ENCODE data around the gene NCAM1.
"Not testable (repeated sequence)": the region's sequence is repeated elsewhere in the genome, so short reads cannot be mapped to it uniquely, and the experiment has no call there.

The NCAM1 gene

DNA sequence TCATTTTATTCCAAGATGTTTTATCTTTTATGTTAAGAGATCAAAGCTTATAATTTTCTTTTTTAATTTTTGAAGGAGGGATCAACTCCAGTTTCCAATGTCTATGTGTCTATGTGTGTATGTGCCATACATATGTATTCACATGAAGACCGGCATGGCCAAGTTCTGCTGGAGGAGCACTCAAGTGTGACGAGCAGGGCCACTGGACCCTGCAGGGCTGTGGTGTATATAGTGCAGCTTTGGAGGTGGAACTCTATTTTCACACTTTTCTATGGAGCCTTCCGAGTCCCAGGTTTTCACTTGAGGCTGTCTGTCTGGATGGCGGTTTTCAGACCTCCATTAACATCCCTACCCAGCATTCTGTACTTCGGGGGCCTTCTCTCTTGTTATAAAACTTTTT lies 316.7 kb downstream of the NCAM1 start:
- no peak for DNase-seq (ENCODE audit: low read depth)

DNA sequence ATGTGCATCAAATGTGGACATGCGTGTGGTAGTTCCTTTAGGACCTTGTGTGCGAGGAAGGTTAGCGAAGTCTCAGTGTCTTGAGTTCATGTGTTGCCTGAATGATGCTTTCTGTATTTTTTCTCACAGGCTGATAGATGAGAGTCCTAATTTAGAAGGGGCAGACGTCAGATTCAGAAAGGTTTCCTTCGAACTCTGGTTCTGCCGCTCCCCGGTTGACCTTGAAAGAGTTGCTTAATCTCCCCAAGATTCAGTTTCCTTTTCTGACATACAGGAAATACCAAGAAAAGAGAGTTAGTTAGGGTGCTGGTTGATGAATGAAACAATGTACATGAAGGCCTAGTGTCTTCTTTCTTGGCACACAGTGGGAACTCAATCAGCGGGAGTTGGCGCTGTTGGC lies 317.3 kb downstream of the NCAM1 start:
- no peak for DNase-seq (ENCODE audit: low read depth)

DNA sequence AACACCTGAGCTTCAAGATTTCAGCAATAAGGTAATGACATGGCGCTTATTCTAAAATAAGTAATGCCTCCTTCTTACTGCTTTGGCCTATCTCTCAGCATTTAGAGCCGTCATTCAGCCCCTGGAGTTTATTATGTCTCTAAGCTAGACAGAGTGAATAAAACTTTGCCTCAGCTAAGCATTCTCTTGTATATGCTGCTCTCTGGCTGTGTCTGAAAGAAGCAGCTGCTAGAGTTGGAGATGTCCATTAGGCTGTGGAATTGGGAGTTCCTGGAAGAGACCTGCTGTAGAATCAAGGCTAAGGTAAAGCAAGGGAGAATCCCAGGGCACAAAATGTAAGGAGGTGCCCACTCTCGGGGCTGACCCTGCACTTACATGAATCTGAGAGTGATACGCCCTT lies 317.7 kb downstream of the NCAM1 start:
- DNase-seq (ENCODE audit: low read depth), result no peak

DNA sequence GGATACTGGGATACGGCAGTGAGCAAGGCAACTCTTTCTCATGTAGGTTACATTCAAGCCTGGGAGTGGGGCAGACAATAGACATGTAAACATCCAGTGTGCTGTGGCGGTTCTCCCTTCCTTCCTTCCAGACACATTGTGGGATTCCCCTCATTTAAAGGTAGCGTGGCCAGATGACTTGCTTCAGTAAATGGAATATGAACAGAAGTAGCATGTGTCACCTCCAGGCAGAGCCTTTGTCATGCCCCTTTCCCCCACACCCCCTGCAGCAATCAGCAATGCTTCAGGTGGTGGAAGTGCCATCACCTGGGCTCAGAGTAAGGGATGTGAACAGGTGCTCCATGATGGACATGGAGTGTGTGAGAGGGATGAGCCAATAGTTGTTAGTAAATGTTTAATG lies 318.4 kb downstream of the NCAM1 start:
- no peak for DNase-seq (ENCODE audit: low read depth)

DNA sequence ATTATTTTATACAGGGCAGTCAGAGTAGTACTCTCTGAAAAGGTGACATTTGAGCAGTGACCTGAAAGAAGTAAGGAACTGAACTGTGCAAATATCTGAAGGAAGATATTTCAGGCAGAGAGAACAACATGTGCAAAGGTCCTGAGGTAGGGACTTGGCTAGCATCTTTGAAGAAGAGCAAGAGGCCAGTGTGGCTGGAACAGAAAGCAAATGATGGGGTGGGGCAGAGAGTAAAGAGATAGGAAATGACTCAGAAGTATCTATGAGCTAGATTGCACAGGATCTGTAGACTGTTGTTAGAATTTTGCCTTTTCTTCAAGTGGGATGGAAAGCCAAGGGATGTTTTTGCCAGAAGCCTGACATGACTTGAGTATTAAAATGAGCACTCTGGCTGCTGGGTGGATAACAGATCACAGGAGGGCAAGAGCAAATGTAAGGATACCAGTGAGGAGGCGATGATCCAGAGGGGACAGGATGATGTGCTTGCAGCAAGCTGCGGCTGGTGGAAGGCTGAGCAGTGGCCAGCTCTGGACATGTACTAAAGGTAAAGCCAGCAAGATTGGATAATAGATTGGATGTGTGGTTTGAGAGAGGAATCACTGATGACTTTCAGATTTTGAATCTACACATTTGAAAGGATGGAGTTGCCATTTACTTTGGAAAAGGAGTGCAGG lies 320.0 kb downstream of the NCAM1 start:
- no peak for DNase-seq (ENCODE audit: low read depth)

DNA sequence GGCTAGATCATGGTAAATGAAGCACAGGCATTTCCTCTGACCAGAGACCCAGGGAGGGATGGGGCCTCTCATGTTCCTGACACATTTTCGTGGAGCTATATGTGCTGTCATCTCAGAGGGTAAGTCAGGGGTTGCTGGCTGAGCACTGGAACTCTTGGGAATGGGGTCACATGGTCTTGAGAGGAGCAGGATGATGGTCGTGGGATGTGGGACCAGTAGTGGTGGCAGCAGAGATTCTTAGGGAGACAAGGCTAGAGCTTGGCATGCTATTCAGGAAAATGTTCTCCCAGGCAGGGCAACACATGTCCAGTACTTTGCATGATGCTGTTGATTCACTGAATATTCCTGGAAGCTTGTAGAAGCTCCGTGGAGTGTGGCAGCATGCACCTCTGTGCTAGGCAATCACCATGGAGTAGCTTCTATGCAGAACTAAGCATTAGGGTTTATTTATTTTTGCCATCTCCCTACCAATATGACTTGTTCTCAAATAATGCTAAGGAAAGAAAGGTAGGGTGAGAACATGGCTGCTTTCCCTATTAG lies 321.7 kb downstream of the NCAM1 start:
- no peak for DNase-seq (ENCODE audit: low read depth)

DNA sequence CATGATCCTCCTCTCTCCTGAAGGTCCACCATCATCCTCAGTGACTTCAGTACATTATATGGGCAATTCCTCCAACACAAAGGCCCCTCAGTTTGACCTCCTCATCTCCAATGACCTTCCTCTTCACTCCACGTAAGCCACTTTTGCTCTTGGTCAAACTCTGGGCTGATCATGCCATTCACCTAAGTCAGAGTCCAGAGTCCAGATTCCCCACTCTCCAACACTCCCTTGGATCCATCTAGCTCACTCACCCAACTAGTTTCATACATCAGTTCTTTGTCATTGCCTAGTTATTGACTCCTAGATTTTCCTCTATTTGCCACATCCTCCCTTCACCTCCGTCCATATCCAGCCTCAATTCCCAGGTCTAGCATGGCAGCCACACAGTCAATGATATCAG lies 322.7 kb downstream of the NCAM1 start:
- no peak for DNase-seq (ENCODE audit: low read depth)

DNA sequence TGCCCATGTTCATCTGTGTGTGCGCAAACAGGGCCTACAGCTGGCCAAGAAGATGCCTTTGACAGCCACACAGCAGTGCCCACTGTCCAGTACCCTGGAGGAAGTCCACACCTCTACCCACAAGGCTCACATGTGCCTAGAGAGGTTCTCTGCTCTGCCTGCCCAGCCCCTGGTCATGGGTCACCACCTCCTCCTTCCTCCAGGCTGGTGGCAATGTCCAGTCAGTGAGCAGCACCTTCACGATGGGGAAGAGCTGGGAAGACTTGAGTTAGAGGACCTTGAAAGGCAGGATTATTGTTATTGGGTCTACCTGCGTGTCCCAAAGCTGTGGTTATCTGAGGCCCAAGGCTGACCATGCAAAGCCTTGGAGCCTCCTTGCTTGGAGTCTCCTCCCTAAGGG lies 324.8 kb downstream of the NCAM1 start:
- DNase-seq (ENCODE audit: low read depth), result no peak

DNA sequence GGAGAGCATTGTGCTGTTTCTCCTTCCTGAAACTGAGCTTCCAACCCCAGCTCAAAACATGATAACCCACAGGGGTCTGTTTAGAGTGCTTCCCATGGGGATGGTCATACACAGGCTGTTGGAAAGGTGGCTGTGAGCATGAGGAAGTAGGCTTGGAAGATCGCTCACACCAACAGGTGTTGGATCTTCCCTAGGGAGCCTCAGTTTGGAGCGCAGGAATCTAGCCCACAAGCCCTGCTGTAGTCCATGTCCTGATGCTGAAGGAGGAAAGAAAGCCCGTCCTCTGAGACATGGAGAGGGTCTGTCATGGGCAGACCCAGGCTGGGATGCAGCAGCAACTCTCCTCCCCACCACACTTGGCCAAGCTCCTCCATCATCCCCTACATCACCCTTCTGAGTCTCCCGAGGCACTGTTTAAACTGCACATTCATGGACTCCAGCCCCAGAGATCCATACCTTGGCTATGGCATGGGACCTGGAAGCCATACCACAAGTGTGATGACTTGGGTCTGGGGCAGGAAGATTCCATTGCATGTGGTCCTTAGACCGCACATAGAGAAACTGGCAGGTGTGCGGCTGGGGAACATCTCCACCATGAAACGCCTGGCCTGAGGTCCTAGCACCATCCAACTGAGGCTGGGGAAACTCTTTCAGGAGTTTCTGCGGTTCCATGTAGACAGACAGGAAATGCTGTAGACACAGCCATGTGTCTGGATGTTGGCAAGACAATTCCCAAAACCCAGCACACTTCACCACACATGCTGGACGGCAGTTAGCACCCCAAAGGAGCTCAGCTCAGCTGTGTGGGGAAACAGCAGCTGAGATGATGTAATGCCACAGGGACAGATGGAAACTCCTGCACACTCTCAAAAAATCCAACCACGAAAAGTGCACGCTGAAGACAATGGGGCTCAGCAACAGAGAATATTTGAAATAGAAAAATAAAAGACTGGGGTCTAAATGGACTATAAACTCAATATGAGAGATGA lies 325.6 kb downstream of the NCAM1 start:
- no peak for DNase-seq (ENCODE audit: low read depth)

DNA sequence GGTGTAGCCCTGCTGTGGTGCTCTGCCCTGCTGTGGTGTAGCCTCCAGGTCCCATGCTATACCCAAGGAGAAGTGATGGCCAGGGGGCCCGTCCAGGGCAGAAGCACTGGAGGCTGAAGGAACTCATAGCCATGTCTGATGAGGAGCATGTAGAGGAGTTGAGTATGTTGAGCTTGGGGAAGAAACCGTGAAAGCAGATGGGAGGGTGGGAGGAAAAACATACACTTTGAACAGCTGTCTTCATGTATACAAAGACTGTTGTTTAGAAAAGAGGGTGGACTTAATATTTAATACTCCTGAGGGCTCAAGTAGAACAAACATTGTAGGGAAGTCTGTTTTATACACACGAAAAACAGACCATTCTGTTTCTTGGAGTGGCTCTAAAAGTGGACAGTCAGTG lies 326.6 kb downstream of the NCAM1 start:
- DNase-seq (ENCODE audit: low read depth), result no peak

DNA sequence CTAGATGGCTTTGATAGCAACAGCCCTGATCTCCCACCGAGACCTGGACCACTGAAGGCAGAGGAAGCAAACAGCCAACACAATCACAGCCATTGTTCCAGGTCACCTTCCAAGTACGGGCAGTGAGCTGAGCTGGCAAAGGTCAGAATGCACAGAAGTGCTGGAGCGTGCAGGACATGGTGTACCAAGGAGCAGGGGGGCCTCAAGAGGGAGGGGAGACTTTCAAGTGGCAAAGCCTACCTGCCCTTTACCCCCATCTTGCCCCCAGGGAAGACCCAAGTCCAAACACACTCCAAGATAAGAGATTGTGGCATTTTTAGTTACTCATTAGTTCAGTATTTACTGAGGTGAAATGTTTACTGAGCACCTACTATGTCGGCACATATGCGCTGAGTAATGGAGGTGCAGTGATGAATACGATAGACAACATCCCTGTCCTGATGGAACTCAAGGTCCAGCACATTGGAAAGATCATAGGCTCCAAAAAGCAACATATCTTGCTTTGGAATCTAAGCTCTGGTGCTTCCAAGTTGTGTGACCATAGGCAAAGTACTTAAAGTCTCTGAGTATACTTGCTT lies 327.2 kb downstream of the NCAM1 start:
- DNase-seq (ENCODE audit: low read depth), result no peak

DNA sequence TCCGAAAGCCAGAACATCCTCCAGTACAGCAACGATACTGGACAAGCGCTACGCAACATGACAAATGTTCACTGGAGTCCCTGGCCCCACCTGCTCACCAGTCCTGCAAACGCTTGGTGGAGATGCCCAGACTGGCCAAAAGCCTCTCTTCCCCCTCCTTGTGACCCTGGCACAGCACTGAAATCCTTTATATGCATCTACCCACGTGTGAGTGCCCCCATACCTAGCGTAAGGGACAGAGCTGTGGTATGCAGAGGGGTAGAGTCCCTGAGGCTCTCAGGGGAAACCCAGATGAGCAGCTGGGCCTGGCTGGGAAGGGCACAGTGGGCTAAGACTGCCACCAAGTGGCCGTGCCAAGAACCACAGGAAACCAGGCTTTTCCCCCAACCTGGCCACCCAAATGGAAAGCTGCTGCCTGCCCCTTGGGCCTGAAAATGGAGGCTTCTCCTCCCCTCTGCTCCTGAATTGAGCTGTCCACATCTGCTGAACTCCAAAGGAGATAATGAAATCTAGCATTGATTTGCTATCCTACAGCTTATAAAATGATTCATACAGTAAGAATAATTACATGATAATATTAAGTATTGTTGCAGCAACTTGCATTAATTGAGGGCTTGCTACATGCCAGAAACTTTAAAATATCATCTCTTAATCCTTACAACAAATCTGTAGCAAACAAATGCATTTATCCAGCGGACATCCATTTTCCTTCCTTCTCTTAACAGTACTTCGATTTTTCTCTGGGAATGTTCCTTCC lies 328.4 kb downstream of the NCAM1 start:
- DNase-seq (ENCODE audit: low read depth), result peak; percentile 21

DNA sequence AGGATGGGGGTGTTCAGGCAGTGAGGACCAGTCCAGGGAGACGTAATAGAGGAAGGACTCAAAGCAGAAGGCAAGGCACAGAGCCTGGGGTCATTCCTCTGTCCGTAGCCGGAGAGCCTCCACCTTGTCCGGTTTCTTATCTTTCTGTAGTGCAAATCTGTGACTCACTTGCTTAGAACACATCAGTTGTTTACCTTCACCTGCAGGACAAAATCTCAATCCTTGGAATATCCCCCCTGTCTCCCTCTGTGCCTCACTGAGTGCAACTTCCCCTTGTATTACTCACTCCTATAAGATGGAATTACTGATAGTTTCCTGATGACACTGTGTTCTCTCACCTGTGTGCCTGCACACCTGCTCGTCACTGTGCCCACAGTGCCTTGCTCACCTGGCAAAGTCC lies 332.7 kb downstream of the NCAM1 start:
- DNase-seq (ENCODE audit: low read depth), result no peak

DNA sequence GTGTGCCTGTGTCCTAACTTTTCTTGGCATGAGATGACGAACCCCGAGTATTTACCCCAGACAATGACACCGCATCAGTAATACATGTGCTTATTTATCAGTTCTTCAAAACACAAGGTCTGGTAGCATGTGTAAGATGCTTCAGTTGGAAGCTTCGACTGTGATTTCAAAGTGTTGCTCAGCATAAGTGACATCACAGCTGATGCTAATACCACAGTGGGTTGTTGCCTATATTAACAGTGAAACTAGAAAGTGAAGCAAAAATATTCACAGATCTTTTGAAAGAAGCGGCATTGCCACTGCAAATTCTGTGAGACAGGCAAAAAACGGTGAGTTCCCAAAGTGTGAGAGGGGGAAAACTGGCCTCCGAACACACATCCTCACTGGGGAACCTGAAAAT lies 334.8 kb downstream of the NCAM1 start:
- DNase-seq (ENCODE audit: low read depth), result no peak

DNA sequence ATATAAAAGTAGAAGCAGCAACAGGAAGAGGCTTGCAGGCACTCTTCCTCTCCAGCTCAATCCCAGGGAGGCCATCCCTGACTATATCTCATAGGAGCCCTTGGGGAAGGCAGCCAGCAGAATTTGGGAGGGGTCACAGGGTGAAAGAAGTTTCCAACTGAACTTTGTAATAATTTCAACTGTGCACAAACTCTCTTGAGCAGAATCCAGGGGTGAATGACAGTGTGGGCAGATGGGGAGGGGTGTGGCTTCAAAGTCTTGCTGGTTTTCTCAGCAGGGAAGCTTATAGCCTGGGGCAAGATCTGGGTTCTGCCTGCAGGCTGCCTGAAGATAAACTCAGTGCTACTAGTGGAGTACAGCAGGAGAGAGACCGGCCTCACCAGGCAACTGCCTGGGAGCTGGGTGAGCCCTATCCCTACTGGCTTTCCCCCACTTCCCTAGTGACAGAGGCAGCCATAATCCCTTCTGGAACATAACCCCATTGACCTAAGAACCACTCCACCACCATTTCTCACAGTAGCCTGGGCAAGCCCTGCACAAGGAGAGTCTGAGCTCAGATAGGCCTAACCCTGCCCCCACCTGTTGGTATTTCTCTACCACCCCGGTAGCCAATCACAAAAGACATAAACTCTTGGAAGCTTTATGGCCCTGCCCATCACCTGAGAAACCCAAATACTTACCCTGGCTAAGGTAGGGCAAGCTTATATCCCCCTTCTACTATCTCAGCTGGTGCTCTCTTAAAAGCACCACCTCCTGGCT lies 335.4 kb downstream of the NCAM1 start:
- no peak for DNase-seq (ENCODE audit: low read depth)

DNA sequence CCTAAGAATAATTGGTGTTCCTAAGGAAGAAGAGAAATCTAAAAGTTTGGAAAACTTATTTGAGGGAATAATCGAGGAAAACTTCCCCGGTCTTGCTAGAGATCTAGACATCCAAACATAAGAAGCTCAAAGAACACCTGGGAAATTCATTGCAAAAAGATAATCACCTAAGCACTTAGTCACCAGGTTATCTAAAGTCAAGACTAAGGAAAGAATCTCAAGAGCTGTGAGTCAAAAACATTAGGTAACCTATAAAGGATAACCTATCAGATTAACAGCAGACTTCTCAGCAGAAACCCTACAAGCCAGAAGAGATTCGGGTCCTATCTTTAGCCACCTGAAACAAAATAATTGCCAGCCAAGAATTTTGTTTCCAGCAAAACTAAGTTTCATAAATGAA lies 337.3 kb downstream of the NCAM1 start:
- DNase-seq (ENCODE audit: low read depth), result not testable (repeated sequence)

DNA sequence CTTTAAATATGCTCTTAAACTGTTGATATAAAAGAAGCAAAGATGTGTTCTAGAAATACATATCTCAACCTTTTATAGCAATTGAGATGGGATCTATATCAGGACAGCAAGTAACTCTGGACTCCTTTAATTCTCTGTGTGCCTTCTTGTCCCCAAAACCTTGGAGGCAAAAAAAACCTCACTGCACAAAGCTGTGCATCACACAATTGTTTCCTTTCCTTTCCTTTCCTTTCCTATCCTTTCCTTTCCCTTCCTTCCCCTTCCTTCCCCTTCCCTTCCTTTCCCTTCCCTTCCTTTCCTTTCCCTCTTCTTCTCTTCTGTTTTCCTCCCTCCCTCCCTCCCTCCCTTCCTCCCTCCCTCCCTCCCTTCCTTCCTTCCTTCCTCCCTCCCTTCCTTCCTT lies 343.7 kb downstream of the NCAM1 start:
- DNase-seq (ENCODE audit: low read depth), result no peak

DNA sequence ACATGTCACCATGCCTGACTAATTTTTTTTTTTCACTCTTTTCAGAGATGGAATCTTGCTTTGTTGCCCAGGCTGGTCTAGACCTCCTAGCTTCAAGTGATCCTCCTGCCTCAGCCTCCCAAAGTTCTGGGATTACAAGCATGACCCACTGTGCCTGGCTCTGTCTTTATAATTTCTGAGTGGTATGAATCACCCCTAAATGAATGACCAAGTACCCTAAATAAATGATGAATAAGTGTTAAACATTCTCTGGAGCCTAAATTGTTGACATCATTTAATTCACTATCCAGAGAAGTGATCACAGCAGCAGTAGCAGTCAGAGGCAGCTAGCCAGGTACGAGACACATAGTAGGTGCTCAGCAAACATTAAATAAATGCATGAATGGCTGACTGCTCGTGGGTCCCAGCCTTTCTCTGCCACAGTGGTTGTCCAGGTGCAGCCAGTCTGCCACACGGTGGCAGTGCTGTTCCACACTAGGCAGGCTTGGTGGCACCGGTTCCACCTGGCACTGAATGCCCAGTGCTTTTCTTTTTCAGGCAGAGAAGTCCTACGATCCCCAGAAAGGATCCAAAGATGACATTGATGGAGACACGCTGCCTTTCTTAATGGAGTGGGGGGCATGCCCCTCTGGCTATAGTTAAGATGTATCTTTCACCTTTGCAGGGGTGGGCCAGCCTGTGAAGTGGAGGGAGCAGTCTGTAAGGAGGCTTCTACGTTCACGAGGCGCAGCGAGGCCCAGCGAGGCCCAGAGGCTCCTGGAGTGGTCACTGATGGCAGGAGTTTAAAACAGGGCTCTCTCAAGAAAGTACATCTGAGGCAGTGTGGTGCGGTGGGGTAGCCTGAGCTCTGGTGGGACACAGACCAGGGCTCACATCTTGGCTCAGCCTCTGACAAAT lies 344.5 kb downstream of the NCAM1 start:
- peak; percentile 36 for DNase-seq (ENCODE audit: low read depth)

DNA sequence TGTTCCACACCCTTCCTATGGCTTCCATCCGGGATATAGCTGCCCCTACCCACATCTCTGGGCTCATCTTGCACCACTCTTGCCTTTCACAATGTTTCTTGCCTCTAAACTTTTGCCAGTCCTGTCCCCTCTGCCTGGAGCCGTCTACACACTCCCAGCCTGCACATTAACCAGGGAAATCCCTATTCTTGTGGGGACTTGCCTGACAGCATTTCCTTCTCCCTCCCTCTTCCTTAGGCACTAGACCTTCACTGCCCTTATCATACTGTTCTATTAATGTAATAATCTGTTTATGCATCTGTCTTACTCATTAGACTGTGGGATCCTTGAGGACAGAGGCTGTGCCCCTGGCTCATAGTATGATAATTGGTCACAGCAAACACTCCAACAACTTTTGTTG lies 347.4 kb downstream of the NCAM1 start:
- DNase-seq (ENCODE audit: low read depth), result no peak

DNA sequence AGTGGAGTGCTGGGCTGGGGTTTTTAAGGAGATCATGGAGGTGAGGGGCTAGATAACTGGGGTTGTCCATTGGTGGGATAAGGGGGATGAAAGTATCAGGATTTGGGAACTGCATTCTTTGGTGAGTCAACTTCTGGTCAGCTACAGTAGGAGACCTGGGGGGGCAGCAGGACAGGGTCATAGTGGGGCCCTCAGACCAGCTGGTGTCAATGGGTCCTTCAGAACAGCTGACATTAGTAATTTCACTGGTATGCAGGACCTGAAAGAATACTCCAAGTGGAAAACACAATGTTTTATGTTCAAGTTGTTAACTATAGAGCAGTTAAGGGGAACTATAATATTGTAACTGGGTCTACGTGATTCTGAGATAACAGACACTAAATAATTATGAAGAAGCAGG lies 350.3 kb downstream of the NCAM1 start:
- no peak for DNase-seq (ENCODE audit: low read depth)
